COLO829 (cell line): ENCODE data around the gene DDRGK1.
"Not testable (repeated sequence)": the region's sequence is repeated elsewhere in the genome, so short reads cannot be mapped to it uniquely, and the experiment has no call there.

ENCODE experiments used
- DNase-seq: peaks from one replicate; pipeline ENCODE4 v3.0.0; 2012; ENCODE audit warnings: low spot score

The DDRGK1 gene

GRCh38 chr20:3183896-3184612, 20.4 kb downstream of the DDRGK1 start:
- DNase-seq: no peak

DNA sequence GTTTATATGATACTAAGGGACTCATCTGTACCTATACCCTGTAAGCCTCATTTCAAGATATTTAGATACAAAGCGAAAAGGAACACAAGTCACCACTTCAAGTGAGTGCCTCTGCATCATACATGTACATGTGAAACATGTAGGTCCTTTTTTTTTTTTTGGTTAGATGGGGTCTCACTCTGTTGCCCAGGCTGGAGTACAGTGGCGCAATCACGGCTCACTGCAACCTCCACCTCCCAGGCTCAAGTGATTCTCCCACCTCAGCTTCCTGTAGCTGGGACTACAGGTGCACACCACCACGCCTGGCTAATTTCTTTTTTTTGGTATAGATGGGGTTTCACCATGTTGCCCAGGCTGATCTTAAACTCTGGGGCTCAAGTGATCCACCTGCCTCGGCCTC, 22.1 kb downstream of the DDRGK1 start:
- not testable (repeated sequence) for DNase-seq

GRCh38 chr20:3181270-3181669, 23.2 kb downstream of the DDRGK1 start:
- DNase-seq: no peak

DNA sequence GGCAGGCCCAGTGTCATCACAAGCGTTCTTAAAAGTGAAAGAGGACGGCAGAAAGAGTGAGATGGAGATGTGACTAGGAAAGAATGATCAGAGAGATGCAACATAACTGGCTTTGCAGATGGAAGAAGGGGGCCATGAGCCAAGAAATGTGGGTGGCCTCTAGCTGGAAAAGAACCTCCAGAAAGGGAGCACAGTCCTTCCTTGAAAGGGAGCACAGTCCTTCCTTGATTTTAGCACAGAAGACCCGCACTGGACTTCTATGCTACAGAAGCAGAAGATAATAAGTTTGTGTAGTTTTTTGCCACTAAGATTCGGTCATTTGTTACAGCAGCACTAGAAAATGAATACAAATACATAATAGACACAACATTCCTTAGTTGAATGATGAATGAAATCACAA, 24.2 kb downstream of the DDRGK1 start:
- DNase-seq: no peak

GRCh38 chr20:3177746-3178485, 26.6 kb downstream of the DDRGK1 start:
- DNase-seq: no peak

DNA sequence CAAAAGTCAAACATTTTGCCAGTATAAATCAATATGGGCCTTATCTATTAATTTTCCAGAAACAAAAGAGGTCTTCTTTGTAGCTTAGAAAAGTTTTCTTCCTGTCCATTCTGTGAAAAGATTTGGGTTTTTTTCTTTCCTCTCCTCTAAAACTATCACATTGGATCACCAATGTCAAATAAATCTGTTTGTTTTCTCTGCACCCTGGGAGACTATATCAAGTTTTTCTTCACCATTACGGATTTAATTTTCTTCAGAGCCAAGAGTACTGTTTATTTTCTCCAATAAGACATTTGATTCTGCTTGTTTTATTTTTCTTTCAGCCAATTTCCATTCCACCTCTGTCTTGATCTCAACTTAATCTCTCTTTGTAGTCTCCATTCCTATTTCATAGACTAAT, 29.2 kb downstream of the DDRGK1 start:
- DNase-seq: no peak

DNA sequence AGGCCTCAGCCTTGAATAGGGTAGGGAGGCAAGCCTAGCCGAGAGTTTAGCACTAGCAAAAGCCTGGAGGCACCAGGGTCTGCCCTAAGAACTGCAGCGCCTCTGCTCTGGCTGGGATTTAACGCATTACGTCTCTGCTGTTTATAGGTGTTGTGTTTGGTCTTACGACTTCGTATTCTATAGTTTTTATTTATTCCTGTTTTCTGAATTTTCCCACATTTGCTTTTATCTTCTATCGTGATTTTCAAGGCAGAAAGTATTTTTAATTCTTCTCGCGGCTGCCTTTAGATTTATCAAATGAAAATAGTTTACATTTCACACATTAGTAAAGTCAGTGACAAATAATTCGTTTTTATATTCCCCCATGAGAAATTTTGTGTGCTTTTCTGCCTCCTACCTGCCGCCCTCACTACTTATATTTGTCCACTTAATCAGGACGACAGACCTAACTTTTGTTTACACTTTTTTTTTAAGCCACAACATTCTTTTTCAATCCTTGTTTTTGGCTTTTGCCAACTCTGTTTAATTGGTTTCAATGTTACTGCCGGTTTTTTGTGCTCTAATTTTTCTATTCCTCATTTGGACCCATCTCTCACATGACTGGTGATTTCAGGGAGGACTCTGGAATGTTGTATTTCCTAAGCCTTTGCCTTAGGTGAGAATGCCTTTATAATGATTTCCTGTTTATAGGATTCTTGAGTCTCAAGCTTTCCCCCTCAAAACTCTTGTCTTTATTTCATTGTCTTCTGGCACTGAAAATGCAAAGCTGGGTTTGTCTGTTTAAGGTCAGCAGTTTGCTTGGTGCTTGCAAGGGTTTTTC, 29.8 kb downstream of the DDRGK1 start:
- no peak for DNase-seq

GRCh38 chr20:3173610-3174441, 30.7 kb downstream of the DDRGK1 start:
- DNase-seq: peak; percentile 93

DNA sequence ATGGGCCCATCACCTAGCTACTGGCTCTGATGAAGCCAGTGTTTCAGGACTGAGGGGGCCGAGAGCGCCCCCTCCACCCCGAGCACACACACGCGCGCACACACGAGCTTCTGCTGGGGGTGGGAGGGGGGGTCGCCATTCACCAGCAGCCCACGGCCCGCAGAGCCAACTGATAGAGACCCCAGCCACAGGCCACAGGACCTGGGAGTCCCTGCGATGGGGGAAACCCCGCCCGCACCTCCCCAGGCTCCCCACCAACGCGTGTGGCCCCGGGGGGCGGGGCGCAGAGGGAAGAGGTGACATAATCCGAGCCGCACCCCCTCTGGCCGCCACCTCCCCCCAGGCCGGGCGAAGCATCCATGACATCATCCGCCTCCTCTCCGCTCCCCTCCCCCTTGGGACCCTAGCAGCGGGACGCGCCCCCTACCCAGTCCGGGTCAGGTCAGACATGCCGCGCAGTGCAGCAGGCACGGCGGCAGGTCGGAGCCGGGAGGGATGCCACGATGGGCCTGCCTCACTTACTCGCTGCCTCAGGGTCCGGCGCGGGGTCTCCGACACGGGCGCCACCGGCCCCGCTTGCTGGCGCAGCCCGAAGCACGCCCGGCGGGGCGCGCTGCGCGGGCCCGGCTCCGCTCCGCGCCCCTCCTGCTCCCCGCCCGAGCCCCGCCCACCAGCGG, 31.4 kb downstream of the DDRGK1 start, which contains the start of gene LZTS3:
Gene LZTS3 (minus strand): TSS at position 617 of the 677 bp plus-strand sequence. CDS start 6,386 bp downstream, outside the sequence.
- DNase-seq: no peak

GRCh38 chr20:3172126-3172932, 32.2 kb downstream of the DDRGK1 start:
- DNase-seq: no peak

GRCh38 chr20:3171391-3172125, 32.9 kb downstream of the DDRGK1 start:
- no peak for DNase-seq

- no peak for DNase-seq
These were observed 35.5 kb downstream of the DDRGK1 start for GRCh38 chr20:3168829-3169590.

- DNase-seq: no peak
These were observed 36.2 kb downstream of the DDRGK1 start for GRCh38 chr20:3168079-3168828.

DNA sequence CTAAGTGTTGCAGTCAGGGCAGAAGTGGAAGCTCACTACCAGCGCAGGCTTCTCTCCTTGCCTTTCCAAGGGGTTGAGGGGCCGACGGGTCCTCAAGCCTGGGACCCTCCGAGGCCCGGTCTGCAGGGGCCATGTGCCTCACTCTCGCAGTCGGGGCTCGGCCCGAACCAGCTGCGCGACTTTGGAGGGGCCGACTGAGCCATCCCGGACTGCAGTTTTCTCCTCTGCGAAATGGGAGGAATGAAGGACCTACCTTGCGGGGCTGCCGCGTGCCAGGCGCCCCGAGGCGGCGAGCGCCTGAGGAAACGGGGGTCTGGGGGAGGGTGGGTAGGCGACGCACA, 36.8 kb downstream of the DDRGK1 start:
- no peak for DNase-seq

GRCh38 chr20:3166913-3167342, 37.6 kb downstream of the DDRGK1 start:
- no peak for DNase-seq

GRCh38 chr20:3166338-3166912, 38.1 kb downstream of the DDRGK1 start:
- DNase-seq: no peak

DNA sequence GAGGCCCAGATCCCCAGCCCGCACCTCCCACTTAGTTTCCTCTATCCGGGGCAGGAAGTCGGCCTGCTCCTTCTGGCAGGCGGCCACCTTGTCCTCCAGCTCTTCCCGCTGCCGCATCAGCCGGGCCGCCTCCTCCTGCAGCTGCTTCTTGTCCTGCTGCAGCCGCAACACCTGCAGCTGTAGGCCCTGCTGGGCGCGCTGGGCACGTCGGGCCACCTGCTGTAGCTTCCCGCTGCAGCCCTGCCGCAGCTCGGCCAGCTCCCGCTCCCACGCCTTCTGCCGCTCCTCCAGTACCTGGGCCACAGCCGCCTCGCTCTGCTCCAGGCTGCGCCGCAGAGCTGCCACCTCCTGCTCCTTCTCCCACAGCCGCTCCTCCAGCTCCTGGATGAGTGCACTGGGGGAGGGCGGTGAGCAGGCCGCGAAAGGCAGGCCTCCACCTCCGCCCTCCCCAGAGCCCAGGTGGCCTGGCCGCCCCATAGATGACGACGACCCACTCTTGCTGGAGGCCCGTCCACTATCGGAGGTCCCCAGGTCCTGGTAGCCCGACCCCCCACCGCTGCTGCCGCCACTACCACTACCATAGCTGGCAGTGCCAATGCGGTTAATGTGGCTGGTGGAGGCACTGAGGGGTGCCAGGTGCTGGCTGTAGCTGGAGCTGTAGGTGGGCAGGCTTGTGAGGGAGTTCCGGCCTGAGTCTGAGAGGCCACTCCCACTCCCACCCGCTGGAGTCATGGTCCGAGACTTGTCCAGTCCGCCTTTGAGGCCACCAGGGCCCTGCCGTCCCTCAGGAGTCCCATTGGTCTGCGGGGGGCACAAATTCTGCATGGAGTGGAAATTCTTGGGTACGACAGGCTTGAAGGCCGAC, 38.8 kb downstream of the DDRGK1 start:
- no peak for DNase-seq
